IPS-11a (cell line): ENCODE results near the gene TARS2.

Experiments
- H3K4me3 ChIP-seq: one replicate; pipeline ENCODE4 v1.5.1; 2013; ENCODE audit warnings: low read depth, low read length, control low read depth

TARS2 gene

DNA sequence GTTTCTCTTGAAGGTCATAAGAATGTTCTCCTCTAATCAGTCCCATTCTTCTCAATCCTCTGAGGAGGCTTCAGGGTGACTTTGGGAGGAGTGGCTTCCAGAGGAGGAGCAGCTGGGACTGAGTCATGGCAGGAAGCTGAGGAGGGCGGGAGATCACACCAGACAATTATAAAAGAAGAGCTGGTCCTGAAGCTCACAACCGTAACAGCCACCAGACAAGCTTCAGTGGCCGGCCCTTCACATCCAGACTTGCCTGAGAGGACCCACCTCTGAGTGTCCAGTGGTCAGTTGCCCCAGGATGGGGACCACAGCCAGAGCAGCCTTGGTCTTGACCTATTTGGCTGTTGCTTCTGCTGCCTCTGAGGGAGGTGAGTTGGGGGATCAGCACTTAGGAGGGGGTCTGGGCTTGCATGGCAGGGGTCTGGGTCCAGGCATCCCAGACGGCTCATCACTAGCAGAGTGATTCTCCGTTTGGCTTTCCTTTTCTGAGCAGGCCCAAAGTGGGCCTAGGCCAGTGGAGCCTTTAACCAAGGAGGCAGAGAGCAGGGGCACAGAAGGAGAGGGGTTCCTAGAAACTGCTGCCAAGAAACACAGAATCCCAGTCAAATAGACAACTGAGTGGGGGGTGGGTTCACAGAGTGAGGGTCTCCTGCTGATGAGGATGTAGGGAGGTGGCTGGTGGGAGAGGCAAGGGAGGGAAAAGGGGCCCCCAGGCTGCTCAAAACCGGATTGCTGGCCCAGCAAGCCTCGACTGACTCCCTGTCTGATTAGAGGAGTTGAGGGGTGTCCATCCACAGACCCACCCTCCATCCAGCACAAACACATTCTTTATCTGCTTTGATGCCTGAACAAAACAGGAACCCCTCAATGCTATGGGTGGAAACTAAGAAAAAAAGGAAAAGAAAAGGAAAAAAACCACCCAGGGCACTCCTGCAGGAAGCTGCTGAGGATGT is 21.0 kb downstream of the TARS2 start, which contains the start of gene ECM1:
Gene ECM1, plus strand, starts transcription at position 198 of the 953 bp plus-strand sequence. Its CDS starts 101 bp downstream, at position 299.
- no peak within 1 kb of the TSS for H3K4me3 ChIP-seq

DNA sequence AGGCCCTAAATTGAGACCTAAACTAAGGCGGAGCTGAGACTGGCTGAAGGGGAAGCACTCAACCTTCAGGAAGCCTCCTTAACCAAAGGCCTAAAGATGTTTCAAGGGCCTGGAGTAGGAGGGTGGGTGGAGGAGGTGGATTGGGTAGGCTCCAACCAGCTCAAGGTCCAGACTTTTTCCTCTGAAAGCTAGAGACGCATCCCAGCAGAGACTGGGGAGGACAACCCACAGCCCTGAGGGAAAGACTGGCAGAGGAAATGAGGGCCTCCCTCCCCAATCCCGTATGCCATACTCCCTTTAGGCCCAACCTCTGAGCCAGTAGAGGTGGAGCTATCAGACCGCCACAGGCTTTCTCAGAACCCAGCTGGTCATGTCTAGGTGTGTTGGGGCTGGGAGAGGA is 21.8 kb downstream of the TARS2 start:
- H3K4me3 ChIP-seq: no peak overlapping the region

DNA sequence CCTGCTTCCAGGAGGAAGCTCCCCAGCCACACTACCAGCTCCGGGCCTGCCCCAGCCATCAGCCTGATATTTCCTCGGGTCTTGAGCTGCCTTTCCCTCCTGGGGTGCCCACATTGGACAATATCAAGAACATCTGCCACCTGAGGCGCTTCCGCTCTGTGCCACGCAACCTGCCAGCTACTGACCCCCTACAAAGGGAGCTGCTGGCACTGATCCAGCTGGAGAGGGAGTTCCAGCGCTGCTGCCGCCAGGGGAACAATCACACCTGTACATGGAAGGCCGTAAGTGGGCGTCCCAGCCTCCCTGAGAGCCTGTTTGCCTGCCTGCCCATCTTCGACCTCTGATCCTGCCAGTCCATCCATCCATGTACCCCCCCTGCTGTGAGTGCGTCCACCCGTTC is 24.3 kb downstream of the TARS2 start:
- H3K4me3 ChIP-seq: no peak overlapping the region

DNA sequence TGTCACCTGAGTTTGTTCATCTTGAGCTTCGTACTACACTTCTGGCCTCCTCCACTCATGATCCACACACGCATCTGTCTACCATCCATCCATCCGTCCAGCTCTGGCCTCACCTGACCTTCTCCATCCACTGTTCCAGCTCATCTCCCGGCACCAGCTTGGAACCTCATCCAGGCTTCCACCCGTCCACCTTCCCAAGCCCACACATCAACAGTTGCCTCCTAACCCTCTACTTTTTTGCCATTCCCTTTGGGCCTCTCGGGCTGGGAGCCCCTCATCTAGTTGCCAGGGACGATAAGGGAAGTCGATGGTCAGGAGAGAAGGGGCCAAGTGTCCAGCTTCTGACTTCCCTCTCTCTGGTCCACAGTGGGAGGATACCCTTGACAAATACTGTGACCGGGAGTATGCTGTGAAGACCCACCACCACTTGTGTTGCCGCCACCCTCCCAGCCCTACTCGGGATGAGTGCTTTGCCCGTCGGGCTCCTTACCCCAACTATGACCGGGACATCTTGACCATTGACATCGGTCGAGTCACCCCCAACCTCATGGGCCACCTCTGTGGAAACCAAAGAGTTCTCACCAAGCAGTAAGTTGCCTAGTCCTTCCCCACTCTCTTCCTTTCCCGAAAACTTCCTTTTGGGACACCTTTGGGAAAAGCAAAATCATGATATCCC is 24.9 kb downstream of the TARS2 start:
- H3K4me3 ChIP-seq: no peak overlapping the region

DNA sequence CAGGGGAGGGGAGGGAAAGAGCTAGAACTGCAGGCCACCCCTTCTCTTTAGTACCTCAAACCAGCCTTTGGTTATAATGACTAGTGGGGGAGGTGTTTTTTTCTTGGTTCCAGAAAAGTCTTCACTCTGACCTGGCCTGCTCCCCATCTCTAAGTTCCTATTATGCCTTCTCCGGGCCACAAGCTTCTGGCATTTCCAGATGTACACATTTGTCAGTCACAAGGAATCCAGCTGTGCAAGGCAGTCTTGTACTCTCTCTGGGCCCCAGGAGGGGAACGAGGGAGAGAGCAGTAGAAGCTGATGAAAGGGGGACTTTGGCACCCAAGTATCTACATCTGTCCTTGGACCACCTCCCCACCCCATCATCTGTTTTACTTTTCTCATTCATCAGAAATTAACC is 25.6 kb downstream of the TARS2 start:
- no peak overlapping the region for H3K4me3 ChIP-seq

DNA sequence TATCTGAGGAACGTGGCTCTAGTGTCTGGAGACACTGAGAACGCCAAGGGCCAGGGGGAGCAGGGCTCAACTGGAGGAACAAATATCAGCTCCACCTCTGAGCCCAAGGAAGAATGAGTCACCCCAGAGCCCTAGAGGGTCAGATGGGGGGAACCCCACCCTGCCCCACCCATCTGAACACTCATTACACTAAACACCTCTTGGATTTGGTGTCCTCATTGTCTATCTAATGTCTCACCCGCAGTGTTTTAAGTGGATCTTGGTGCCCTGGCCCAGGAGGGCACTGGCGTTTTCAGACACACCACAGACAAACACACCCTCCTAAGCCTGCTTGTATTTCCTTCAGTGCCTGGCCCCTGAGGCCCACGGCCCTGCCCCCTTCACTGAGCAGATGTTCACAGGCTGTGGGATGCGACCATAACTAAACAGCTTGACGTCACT is 26.2 kb downstream of the TARS2 start:
- H3K4me3 ChIP-seq: no peak overlapping the region

DNA sequence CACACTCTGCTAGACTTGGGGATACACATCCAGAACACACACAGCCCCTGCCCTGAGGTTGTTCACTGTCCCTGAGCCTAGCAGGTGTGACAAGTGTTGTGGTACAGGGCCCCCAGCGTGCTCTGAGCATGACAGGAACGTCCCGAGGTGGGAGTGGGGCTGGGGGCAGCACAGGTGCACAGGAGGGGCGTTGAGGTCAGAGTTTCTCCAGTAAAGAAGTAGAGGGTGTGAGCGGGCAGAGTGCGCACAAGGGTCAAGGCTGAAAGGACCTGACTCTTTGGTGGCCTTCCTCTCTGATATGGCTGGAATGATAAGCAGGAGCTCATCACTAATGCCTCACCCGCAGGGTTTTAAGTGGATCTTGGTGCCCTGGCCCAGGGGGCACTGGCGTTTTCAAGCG is 27.0 kb downstream of the TARS2 start:
- no peak overlapping the region for H3K4me3 ChIP-seq

DNA sequence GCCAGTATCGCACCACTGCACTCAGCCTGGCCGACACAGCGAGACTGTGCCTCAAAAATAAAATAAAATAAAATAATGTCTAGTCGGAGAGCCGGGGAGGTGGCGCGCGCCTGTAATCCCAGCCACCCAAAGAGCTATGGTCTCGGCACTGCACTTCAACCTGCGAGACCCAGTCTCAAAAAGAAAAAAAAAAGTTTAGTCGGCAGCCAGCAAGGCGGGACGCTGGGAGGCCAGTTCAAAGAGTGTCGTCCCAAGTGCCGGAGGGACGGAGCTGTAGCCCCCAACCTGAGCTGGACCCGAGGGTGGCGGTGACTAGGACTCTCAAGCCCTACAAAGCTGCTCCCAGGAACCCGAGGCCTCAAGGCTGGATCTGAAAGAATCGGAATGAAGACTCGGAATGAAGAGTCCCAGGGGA is 27.7 kb downstream of the TARS2 start:
- peak overlapping the region; percentile 81 for H3K4me3 ChIP-seq

DNA sequence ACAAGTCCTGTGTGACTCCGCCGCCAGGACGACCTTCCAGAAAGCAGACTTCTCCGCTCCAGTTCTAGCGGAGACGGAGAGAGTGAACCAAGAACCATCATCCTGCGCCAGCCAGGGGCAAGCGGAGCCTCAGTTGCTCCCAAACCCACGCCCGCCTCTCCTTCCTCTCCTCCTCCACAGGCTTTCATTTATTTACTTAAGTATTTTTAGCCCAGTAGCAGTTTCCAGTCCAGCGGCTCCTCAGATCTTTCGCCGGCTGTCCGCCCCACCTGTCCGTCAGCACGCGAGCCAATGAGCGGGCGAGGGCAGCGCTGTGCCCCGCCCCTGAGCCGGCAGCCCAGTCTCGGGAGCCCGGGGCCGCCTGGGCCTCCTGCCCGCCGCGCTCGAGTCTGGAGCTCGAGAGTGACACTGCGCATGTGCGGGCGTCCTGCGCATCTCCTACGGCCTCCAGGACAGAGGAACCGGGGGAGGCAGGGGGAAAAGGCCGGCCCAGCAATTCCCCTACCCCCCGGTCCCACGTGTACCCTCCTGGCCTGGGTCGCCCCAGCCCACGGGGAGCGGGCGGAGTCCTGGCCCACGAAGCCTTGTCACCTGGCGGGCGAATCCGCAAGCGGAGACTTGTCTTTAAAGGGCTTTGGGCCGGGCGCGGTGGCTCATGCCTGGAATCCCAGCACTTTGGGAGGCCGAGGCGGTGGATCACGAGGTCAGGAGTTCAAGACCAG is 28.3 kb downstream of the TARS2 start, which contains the start of gene FALEC:
Gene FALEC, plus strand, starts transcription at position 425 of the 722 bp plus-strand sequence.
- peak within 1 kb of the TSS; percentile 81 for H3K4me3 ChIP-seq

DNA sequence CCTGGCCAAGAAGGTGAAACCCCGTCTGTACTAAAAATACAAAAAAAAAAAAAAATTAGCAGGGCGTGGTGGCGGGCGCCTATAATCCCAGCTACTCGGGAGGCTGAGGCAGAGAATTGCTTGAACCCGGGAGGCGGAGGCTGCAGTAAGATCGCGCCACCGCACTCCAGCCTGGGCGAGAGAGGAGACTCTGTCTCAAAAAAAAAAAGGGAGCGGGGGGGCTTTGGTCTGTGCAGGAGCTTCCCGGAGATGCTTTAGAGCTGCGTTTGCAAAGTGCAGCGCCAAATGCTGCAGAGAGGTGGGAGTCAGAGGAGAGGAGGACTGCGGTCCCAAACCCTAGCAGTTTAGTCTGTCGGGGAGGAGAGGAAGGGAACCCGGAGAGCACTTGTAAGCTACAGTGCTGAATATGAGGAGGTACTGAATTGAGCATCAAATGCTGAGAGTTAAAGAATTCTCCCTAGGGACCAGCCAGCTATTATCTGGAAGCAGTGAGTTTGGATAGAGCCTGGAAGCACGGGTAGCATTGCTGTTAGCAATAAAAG is 28.9 kb downstream of the TARS2 start:
- peak overlapping the region; percentile 46 for H3K4me3 ChIP-seq

DNA sequence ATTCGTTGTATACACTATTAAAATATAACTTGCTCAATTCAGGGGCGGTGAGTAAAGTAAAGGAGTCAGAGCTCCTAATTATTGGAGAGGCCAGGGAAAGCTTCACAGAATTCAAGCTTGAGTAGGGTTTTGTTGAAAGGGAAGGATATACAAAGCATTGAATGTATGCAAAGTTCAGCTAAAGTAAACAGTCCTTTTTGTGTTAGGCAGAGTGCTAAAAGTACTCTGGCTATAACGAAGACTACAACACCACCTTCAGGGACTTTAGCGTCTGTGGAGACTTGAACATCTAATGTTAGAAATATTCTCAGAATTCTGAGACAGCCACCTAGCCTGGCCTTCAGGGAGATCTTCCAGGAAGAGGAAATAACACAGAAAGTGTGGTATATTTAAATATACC is 29.4 kb downstream of the TARS2 start:
- no peak overlapping the region for H3K4me3 ChIP-seq

DNA sequence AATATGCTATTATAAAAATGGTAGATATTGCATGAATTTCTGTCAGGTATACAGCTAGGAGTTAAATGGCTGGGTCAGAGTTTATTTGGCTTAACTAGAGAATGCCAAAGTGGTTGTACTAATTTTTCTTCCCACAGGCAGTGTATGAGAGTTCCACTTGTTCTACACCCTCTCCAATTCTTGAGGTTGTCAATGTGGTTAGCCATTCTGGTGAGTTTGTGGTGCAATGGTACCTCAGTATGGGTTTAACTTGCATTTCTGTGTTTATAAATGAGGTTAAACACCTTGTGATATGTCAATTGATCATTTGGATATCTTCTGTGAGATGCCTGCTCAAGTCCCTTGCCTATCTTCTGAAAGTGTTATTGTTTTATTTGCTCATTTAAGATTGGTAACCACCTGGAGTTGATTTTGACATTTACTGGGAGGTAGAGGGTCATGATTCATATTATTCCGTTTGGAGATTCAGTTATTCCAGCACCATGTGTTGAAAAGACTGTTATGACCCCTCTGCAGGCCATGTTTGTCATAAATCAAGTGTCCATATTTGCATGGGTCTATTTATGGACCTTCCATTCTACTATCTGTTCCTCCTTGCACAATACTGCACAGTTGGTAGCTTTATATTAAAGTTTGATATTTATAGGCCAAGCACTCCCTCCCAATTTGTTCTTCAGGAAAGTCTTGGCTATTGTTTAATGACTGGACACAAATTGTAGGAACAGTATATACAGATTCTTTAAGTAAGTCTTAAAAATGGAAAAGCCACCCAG is 34.2 kb downstream of the TARS2 start:
- no peak overlapping the region for H3K4me3 ChIP-seq

DNA sequence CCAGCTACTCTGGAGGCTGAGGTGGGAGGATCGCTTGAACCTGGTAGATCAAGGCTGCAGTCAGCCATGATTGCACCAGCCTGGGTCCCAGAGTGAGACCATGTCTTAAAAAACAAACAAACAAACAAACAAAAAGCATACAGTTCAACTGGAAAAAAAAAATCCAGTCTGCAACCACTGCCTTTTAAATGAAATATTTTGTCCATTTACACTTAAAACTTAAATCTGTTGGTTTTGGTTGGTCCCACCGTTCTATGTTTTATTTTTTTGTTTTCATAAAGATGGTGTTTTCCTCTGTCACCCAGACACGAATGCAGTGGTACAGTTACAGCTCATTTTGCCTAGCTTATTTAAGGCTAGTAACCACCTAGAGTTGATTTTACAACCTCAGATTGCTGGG is 38.1 kb downstream of the TARS2 start:
- no peak overlapping the region for H3K4me3 ChIP-seq

DNA sequence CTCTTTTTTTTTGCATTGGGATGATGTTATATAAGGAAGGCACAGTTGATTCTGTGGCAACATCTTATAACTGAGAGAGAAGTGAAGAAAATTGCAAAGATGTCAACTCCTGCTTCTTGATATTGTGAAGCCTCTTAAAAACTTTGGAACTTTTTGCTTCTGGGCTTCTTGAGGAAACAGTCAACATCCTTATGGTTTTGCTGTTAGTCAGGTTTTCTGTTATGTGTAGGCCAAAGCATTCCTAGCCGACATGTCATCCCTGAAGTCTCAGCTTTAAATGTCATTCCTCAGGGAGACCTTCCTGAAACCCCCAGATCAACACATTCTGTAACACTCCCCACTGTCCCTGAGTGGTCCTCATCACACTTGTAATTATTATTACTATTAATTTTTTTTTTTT is 41.0 kb downstream of the TARS2 start:
- no peak overlapping the region for H3K4me3 ChIP-seq

DNA sequence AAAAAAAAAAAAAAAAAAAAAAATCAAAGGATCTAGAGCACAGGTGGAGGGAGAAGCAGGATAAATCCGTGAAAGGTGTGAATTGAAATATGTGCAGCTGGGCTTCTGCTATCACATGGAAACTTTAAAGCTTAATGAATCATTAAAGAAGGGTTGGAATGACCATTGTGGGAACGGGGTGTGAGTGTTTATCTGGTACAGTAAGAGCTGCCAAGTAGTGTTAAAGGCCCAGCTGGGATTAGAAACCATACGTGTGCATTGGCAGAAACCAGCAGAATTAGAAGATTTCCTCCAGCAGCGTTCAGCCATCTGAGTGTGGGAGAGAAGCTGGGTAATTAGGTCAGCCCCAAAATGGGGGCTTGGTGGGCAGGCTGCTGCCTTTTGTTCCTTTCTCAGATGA is 41.8 kb downstream of the TARS2 start:
- no peak overlapping the region for H3K4me3 ChIP-seq

DNA sequence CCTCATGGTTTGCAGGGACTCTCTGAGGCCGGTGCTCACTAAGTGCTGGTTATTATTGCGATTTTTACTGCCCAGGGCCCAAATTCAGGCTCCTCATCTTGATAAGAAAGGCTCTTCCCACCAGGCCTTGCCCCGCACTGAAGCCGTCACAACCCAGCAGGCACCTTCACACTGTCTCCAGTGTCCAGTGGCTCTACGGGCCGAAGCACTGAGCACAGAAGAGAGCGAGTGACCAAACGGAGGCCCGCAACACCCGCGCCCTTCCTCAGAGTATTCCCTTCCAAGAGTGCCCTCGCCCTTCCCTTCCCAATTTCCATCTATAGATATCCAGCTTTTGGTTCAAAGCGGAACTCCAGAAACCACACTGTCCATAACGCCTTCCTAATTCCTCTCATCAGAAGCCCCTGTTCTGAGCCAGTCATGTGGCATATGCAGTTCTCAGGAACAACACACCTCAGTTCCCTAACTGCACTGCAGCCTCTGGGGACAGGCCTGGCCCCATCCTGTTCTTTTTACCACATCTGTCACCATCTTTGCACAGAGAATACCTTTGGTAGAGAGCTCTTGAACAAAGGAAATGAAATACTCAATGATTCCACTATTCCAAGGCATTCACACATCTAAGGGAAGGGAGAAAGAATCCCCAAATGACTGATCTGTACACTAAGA is 43.4 kb downstream of the TARS2 start:
- no peak overlapping the region for H3K4me3 ChIP-seq

DNA sequence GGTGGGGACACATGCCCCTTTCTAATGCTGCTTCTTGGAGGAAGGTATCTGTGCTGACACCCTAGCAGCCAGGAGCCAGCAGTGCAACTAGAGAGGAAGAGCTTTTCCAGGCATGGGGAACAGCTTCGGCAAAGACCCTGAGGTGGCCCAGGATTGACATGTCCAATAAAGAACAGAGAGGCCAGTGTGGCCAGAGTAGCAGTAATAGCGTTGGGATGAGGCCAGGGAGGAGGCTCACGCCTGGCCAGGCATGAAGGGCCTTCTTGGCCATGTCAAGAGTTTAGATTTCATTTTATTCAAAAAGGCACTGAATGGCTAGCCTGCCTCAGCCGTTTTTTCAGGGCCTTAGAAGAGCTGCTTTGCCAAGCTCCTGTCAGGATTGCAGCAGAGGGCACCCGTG is 45.6 kb downstream of the TARS2 start:
- H3K4me3 ChIP-seq: no peak overlapping the region

DNA sequence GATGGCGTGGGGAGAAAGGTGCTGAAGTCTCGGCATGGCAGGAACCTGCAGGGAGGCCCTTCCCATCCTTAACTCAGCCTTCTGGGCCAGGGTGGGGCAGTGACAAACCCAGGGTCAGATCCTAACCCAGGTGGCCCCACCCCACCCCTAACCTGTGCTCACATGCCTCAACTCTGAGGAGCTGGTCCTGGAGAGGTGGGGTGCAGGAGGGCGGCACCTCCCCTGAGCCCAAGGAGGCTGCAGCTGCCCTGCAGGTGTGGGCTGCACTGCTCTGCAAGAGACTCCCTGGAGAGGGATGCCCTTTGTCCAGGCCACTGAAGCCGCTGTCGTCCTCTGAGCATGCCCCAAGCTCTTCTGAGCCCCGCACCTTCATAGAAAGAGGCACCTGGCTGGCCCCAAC is 46.8 kb downstream of the TARS2 start:
- no peak overlapping the region for H3K4me3 ChIP-seq

DNA sequence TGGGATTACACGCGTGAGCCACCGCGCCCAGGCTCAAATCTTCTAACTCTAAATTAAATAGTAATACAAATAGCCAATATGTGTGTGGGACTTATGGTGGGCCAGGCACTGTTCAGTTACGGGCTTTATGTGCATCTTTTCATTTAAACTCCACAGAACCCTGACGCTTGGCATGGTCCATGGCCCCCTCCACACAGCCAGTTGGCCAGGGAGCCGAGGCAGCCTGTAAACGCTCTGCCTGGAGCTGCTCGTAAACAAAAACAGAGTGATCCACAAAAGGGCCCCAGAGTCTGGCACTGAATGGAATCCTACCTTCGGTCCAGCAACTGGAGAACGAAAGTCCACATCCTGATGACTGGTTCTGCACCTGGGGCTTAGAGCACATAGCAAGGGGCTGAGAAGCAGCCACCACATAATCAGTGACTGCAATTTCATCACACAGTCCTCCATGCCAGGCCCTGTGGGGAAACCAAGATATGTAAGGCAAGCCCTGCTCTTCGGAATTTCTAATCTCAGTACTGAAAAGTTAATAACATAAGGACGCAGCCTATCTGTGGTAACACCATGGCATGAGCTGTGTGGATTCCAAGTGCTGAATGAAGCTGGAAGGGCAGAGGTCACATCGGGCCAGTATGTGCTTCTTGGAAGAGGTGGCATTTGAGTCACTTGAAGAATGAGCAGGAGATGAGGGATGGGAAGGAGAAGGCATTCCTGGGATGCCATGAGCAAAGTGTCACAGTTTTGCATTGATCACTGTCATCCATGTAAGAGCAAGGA is 48.5 kb downstream of the TARS2 start:
- H3K4me3 ChIP-seq: no peak overlapping the region
